Renal cortical epithelial cell (primary cell): Measurements from ENCODE around the gene ARL8A. TPM values are rescaled to one million over a fixed set of nuclear protein-coding genes. Genes with fewer than 3 reads are reported as not detected.

Experiments
- DNase-seq: peaks from one replicate; pipeline ENCODE4 v3.0.0-alpha.2; 2011; ENCODE audit warnings: low read depth
- total RNA-seq: library from RNA; depleted of rRNA; stranded (reverse); fragments of >200 nt; gene quantifications from 2 replicates; pipeline ENCODE4 v1.2.3, GENCODE V29; 2014

Gene ARL8A
- total RNA-seq, 1 donor from 2014 or later, result 37.2 TPM

DNA sequence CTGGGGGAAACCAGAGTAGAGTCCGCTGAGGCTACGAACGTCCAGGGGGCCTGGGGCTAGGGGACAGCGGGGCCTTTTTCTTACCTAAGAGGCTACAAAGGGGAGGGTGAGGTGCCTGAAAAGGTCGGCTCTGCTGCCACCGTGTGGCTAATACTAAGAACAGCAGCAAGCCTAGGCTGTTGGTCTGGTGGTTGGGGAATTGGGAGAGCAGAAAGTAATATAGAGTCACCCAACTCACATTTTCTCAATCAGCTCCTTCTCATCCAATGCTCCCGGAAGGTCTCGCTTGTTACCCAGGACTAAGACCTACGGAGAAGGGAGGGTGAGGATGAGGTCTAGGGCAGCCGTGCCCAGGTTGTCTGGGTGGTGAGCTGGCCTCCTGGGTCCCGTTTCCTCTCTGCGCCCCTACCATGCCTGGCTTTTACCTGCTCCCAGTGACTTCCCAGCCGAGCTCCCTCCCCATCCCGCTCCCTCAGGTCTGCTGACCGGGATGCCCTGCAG, 9.3 kb downstream of the ARL8A start:
- DNase-seq, result peak; percentile 51

DNA sequence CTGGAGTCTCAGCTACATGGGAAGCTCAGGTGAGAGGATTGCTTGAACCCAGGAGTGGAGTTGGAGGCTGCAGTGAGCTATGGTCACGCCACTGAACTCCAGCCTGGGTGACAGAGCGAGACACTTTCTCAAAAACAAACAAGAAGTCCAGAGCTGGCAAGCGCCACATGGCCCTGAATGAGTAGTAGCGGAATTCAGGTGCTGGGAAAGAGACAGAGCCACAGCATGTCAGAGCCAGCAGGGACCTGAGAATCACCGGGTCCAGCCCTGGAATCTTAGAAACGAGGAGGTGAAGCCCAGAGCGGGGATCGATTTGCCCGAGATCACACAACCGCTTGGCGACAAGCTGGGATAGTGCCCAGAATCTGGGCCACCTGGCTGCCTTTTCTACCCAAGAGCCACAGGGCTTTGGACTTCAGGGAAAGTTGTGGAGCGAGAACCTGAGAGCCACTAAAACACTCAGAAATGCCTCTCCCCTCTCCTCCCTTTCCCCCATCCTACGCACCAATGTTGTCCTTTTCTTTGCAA, 9.8 kb downstream of the ARL8A start:
- no peak for DNase-seq

DNA sequence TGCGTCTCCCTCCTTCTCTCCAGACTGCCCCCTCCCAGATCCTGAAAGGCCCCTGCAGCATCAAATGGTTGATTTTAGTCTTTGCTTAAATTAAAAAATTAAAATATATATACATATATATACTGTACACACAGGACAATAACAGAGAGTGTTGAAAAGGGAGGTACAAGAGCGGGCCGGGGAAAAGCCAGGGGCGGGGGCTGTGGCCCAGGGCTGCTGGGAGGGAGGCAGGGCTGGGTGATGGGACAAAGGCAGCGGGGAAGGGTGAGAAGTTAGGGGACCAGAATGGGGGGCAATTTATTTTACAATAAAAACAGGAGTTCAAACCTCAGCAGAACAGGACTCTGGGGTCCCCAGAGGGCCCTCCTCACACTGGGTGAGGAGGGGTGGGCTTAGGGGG, 10.5 kb downstream of the ARL8A start:
- no peak for DNase-seq

DNA sequence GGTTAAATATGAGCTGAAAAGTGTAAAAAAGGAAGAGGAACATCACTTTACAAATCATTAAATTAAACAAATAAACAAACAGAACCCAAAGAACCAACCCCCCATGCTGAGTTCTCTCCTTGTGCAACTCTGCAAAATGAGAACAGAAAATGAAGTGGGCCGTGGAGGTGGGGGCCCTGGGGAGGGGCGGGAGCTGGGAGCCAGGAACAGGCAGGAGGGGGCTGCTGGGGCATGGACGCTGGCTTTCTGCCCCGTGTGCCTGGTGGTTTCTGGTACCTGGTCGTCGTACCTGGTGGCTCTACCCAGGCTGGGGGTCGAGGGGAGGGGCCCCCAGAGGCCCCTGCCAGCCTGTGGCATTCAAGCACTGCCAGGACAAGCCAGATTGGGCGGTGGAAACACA, 11.0 kb downstream of the ARL8A start:
- DNase-seq, result no peak

DNA sequence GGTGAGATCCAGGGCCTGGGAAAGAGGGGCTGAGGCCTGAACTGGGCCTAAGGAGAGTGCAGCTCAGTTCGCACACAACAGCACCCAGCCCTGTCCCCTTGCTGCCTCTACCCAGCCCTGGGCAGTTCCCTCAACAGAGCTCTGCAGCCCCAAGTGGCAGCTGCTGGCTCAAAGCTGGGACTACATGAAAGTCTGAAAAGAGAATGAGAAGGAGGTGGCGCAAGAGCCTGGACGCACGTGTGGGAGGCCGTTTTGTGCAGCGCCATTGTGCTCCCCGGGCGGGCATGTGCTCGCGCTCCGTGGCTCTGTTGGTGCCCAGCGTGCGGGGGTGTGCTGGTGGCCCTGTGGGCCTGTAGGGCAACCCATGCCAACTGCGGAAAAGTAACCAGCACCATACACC, 11.5 kb downstream of the ARL8A start:
- DNase-seq, result no peak

DNA sequence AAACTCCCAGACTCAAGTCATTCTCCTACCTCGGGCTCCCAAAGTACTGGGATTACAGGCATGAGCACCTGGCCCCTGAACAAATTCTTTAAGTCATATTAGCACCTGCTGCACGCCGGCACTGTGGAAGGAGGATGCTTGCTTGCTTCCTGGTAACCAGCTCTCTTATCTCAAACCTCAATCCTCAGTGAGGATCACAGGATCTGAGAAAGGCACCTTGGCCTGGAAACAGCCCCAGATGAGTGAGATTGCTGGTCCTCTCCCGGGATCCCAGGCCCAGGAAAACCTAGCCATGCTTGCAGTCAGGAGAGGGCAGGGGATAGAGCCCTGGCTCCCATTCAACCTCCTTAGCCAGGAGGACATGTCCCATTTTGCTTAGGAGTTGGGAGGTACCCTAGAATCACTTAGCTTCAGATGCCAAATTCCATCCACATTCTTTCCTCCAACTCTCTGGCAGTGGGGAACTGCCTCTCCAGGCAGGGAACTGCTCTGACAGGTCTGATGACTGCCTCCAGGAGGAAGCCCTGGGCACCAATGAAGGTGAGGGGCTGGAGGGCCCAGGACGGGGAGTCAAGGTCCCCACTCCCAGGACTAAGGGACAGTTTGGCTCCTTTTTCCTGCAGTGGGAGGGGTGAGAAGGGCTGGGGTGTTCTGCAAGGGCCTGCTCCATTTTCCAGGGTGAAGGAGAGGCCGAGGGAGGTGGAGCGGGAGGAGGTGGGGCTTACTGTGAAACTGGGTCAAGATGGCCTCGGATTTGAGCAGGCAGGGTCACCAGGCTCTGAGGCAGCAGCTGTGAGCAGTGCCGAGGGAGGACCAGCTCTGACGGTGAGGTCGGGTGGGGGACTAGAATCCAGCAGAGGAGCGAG, 12.3 kb downstream of the ARL8A start:
- no peak for DNase-seq

DNA sequence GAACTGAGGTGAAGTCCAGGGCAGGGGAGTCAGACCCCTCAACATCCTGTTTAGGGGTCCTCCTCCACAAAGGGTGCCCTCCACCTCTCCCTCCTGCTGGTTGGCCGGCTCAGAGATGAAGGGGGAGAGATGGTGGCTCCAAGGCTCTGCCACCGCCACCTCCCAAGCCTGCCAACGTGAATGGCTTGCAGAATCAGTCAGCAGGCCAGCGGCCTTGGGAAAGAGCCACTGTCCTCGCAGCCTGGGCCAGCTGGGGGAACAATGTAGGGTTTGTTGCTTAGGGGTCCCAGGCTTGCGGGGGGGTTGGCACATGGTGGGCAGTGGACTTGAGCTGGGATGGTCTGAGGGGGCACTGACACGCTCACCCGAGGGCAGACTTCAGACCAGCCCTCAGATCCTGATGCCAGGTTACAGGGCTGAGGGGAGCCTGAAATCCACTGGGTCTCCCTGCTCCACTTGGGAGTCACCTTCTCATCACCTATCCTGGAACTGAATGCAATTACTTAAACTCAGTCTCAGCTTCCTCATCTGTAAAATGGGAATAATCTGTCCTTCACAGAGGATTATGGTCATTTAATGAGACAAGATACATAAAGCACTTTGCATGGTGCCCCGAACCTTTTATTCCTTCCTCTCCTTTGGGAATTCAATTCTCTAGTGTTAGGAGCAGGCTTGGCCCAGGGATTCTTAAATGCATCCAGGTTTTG, 13.6 kb downstream of the ARL8A start:
- no peak for DNase-seq

DNA sequence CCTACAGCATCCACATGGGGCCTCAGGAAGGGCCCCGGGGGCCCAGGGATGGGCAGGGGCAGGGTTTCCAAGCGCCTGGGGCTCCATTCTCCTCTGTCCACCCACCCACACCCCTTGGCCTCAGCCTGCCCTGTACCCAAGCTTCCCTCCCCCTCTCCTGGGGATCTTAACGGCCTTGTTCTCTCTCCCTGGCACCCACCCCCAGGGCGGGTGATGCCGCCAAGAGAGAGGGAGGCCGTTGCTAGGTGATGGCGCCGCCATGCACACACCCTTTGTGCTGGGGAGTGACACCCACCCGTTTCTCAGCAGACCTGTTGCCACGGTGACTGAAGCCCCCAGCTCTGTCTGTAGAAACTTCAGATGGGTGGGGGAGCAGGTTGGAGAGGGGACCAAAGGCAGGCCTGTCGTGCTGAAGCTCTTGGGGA, 14.2 kb downstream of the ARL8A start:
- no peak for DNase-seq

DNA sequence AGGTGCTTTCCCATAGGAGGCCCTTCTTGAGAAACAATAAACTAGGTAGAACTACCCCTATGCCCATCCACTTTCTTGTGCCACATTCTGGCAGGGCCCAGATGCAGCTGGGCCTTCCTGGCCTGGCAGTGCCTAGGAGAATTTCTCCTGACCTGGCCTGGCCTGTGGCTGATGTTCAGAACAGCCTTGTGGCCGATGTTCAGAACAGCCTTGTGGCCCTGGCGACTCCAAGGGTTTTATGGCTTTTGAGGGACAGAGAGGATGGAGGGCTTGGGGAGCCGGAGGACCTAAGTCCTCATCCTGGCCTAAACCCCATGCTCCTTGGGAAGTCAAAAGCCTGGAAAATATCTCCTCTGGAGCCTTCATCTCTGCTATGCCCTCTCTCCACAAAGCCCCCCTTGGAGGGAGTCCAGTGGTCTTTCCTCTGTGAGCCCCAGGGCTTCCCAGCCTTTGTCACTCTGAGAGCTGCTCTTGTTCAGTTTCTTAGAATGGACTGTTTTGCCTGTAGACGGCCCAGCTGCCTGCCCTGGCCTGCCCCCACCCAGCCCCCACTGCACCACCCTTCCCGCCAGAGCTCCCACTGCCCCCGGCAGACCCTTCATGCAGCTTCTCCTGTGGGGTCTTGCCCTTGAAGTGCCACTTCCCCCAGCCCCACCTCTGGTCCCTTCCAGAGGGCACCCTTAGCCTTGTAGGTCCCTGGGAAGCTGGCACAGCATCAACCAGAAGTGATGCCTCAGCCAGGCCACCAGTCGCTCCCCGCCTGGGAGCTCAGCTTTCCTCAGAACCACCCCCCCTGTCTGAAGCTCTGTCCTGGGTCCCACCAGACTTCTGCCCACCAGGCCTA, 14.9 kb downstream of the ARL8A start:
- no peak for DNase-seq

DNA sequence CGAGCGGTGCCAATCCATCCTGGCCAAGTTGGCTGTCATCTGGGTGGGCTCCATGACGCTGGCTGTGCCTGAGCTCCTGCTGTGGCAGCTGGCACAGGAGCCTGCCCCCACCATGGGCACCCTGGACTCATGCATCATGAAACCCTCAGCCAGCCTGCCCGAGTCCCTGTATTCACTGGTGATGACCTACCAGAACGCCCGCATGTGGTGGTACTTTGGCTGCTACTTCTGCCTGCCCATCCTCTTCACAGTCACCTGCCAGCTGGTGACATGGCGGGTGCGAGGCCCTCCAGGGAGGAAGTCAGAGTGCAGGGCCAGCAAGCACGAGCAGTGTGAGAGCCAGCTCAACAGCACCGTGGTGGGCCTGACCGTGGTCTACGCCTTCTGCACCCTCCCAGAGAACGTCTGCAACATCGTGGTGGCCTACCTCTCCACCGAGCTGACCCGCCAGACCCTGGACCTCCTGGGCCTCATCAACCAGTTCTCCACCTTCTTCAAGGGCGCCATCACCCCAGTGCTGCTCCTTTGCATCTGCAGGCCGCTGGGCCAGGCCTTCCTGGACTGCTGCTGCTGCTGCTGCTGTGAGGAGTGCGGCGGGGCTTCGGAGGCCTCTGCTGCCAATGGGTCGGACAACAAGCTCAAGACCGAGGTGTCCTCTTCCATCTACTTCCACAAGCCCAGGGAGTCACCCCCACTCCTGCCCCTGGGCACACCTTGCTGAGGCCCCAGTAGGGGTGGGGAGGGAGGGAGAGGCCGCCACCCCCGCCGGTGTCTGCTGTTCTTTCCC, 16.5 kb downstream of the ARL8A start:
- DNase-seq, result no peak

DNA sequence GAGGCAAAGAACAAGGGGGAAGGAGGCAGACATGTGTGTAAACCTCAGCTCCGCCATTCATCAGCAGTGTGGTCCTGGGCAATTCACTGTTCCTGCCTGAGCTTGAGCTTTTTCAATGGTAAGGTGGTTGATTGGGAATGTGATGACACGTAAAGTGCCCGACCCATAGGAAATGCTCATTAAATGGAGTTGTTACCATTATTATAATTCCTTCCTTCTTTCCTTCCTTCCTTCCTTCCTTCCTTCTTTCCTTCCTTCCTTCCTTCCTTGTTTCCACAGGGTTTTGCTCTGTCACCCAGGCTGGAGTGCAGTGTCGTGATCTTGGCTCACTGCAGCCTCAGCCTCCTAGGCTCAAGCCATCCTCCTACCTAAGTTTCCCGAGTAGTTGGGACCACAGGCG, 17.5 kb downstream of the ARL8A start:
- no peak for DNase-seq

DNA sequence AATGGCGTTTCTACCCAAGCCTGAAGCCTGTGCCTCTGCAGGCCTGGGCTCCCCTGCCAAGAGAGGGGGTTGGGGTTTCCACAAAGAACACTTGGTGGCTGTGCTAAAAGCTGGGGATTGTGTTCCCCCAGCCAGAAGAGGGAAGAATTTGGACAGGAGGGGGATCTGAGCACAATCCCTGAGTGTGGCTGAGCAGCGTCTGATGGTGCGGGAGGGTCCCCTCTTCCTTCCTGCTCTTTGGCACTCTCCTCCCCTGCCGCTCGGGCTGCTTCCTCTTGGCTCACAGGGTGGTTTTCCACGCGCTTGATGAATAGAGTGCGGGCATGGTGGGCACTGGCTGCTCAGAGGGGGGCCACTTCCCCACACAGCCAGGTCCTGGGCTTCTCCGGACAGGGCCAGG, 18.1 kb downstream of the ARL8A start:
- no peak for DNase-seq

DNA sequence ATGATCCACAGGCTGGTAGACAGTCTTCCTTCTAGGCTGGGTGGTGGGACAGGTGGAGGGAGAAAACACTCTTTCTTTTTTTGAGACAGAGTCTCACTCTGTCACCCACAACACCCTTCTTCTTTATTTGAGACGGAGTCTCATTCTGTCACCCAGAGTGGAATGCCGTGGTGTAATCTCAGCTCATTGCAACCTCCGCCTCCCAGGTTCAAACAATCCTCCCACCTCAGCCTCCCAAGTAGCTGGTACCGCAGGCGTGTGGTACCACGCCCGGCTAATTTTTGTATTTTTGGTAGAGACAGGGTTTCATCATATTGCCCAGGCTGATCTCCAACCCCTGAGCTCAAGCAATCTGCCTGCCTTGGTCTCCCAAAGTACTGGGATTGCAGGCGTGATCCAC, 18.9 kb downstream of the ARL8A start:
- no peak for DNase-seq

DNA sequence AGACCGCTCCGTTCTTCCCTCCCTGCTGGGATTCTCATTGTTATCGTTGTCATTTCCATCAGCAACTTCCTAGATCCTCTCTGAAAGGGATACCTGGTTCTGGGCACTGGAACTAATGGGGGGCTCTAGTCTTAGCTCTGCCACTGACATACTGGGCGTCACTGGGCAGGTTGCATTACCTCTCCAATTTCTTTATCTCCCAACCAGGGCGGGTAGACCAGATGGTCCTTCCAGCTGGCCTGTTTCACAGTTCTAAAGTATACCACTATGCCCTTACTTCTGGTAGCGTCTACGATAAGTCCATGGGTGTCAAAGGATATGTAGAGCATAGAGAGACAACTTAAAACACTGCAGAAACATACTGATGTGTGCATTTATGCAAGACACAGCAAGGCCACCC, 20.4 kb downstream of the ARL8A start:
- no peak for DNase-seq

DNA sequence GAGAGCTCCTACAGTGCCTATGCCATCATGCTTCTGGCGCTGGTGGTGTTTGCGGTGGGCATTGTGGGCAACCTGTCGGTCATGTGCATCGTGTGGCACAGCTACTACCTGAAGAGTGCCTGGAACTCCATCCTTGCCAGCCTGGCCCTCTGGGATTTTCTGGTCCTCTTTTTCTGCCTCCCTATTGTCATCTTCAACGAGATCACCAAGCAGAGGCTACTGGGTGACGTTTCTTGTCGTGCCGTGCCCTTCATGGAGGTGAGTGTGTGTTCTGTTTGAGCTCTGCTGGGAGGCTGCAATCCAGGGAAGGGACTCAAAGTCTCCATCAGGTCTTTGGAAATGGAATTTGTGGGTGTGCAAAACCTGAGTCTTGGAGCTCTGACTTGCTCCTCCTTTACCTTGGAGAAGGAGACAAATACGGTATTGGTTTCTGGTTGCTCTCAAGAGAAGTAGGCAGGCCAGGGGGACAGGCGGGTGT, 21.2 kb downstream of the ARL8A start:
- DNase-seq, result no peak

DNA sequence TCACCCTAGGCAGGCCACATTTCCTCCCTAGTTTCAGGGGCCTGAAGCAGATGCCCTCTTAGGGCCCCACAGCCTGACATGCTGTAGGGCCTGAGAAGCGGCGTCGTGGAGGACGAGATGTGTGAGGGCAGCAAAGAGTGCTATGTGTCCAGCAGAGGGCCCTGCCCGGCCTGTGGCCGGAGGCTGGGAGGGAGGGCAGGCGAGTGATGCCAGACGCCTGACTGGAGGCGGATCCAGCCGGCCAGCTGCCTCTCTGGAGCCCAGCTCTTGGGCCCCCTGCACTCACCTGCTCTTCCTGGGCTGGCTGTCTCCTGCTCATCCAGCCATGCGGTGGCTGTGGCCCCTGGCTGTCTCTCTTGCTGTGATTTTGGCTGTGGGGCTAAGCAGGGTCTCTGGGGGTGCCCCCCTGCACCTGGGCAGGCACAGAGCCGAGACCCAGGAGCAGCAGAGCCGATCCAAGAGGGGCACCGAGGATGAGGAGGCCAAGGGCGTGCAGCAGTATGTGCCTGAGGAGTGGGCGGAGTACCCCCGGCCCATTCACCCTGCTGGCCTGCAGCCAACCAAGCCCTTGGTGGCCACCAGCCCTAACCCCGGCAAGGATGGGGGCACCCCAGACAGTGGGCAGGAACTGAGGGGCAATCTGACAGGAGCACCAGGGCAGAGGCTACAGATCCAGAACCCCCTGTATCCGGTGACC, 21.8 kb downstream of the ARL8A start, which contains the start of gene GPR37L1:
TSS of gene GPR37L1 (plus strand) at position 279 of the 697 bp plus-strand sequence. CDS start at position 326, 47 bp downstream.
- DNase-seq, result peak; percentile 54

DNA sequence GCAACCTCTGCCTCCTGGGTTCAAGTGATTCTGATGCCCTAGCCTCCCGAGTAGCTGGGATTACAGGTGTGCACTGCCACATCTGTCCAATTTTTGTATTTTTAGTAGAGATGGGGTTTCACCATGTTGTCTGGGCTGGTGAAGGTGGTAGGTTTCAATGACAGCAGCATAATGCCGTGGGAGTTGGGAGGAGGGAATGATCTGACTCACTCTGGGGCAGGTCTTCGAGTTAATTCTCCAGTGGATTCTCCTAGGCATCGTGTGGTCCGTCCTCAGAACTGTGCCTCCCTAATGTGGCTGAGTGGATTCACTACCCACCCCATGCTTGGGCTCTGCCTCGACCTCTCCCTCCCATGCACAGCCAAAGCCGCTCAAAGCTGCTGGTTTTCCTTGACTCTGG, 23.5 kb downstream of the ARL8A start:
- DNase-seq, result no peak

DNA sequence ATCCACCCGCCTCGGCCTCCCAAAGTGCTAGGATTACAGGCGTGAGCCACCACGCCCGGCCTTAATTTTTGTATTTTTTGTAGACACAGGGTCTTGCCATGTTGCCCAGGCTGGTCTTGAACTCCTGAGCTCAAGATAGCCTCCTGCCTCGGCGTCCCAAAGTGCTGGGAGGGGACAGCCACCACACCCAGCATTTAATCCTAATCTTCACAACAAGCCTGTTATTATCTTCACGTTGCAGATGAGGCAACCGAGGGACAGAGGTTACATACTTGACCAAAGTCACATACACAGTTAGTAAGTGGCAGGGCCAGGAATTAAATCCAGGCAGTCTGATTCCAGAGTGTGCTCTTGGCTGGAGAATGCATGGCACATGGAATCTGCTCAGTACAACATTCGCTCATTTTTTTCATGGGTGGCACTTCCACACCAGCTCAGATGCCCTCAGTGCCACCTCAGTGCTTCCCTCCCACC, 26.6 kb downstream of the ARL8A start:
- no peak for DNase-seq

DNA sequence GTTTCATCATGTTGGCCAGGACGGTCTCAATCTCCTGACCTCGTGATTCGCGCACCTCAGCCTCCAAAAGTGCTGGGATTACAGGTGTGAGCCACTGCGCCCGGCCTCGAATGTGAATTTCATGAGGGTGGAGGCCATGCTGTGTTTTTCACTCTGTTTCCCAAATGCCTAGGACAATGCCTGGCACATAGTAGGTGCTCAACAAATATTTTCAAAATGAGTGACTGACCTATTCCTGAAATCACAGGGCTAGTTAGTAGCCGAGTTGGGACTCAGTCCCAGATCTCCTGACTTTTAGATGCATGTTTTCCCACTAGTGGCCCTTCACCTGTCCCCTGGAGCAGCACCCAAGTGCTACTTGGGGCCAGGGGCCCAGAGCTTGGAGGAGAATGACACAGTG, 28.2 kb downstream of the ARL8A start:
- no peak for DNase-seq

DNA sequence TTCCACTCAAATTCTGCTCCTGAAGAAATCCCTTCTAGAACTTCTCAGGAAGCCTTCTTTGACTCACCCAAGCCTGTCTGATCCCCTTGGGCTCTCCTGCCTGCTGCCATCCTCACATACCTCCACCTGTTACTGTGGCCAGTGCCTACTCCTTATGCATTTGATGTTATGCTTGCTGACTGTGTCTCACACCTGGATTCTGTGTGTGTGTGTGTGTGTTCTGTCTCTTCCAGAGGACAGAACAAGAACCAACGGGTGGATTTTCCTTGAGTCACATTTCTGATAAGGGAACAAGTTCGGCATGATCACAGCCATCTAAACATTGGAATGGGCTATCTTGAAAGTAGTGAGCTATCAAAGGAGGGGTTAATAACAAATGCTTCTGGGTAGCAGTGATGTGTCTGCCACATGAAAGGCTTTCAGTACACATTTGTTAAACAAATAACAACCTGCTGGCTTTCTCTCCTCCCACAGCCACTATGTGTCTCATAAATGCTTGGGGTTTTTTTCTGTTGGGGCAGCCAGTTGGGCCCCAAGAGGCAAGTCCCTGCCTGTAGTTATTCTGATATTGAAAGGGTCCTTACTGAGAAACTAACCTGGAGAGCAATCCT, 30.7 kb downstream of the ARL8A start:
- DNase-seq, result peak; percentile 8
